Sigmoid colon (tissue), 3 donors: ENCODE results near the gene CFAP58.

Experiments
- POLR2A ChIP-seq, 2 donors: fragments of 450-650 bp; IDR thresholded peaks; one replicate each; pipeline ENCODE4 v1.6.1; 2016; ENCODE audit warnings: antibody characterized with exemption in 2 of 2, mild to moderate bottlenecking in 2 of 2, moderate library complexity in 2 of 2
- TF ChIP-seq, protein P1 (sequence below), 4 experiments: fragments of 450-650 bp in 3 of 4; fragments of 200-600 bp in 1 of 4; IDR thresholded peaks; one replicate each; pipeline ENCODE4 v1.5.1; 2016 to 2019; ENCODE audit warnings: antibody characterized with exemption in 4 of 4, mild to moderate bottlenecking in 3 of 4, moderate library complexity in 2 of 4

DNA sequence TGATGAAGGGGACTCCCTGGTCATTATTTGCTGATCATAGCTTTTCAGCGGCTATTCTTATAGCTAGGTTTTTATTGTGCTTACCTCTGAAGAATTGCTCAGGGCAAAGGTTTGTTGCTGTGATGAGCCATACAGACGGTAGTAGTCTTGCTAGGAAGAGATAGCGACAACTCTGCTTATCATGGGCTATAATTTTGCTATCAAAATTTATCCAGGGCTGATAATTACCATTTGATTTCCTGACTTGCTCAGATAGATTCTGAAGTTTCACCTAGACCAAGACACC is 103.9 kb downstream of the CFAP58 start:
- no peak for TF ChIP-seq POLR2A (IDR thresholded peaks at IDR 0.05)
- TF ChIP-seq, protein P1, sequence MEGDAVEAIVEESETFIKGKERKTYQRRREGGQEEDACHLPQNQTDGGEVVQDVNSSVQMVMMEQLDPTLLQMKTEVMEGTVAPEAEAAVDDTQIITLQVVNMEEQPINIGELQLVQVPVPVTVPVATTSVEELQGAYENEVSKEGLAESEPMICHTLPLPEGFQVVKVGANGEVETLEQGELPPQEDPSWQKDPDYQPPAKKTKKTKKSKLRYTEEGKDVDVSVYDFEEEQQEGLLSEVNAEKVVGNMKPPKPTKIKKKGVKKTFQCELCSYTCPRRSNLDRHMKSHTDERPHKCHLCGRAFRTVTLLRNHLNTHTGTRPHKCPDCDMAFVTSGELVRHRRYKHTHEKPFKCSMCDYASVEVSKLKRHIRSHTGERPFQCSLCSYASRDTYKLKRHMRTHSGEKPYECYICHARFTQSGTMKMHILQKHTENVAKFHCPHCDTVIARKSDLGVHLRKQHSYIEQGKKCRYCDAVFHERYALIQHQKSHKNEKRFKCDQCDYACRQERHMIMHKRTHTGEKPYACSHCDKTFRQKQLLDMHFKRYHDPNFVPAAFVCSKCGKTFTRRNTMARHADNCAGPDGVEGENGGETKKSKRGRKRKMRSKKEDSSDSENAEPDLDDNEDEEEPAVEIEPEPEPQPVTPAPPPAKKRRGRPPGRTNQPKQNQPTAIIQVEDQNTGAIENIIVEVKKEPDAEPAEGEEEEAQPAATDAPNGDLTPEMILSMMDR (IDR thresholded peaks at IDR 0.05): no peak
